Measurements from ENCODE around the gene MAN1C1. TPM values are rescaled to one million over a fixed set of nuclear protein-coding genes. Genes with fewer than 3 reads are reported as not detected.

The MAN1C1 gene
- total and polyA plus RNA-seq, 10 of the 15 experiments (the other 5 are each of a cell fraction or from before 2014, with no cell fraction given), result 0.12 to 0.56 (median 0.22) TPM; not detected in 3

DNA sequence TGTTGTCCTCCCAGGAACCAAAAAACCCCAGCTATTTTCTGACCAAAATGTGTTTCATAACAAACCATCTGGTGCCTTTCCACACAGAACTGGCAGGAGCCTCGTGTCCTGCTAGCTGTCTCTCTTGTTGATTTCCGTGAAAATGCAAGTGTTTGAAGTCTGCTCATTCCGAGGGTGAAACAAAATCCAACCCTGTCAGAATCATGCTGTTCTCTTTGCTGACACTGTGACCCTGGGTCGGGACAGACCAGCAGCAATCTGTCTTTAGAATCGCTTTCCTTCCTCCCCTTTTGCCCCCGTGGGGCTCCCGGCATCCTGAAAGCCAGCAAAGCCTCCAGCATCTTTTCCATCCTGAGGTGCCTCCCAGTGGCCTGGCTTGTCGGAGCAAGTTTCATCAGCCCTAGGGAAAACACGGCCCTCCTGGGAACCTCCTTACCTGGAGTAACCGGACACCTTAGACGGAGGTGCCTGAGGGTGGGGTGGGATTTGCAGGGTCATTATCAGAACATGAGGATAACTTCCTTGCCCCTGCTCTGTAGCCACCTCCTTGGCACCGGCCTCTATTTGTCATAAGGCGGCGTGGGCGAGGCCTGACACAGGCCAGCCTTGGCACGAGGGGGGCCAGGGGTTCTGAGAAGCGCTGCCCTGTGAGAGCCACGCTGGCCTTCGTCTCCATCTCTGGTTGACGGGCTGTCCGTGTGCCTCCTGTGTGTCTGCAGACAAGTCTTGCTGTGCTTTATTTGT is 48.3 kb upstream of the MAN1C1 start:
- ChIA-PET SMC1A (ENCODE audit: uncharacterized antibody, unreplicated experiment) (no interaction called here), RAD21 (ENCODE audit: unreplicated experiment) (no interaction called here), CTCF (no interaction called here), POLR2A (no interaction called here)
- Histone ChIP-seq H3K4me2 (ENCODE audit: control insufficient read depth, insufficient read depth) (no peak overlapping the region), H3K9ac (ENCODE audit: control insufficient read depth, insufficient read depth, low read length) (no peak overlapping the region), H3K4me3 (no peak overlapping the region), H4K20me1 (ENCODE audit: control insufficient read depth, insufficient read depth) (no peaks in the 10 kb centered on the region; the same call in 1 of the 2 replicates), H3K36me3 (ENCODE audit: control insufficient read depth in 2 of 2, insufficient read depth in 2 of 2, low read length in 1 of 2) (peaks cover 0 to 14% of the 10 kb centered on the region in 2 experiments; a peak in 2 of 4 replicates), H3K79me2 (ENCODE audit: control insufficient read depth, insufficient read depth, low read length) (no peaks in the 10 kb centered on the region), H2AFZ (ENCODE audit: control insufficient read depth, low read depth, low read length) (no peak overlapping the region), H3K27me3 (replicated peaks in 1 of 2; ENCODE audit: control insufficient read depth in 2 of 2, insufficient read depth in 2 of 2, low read length in 1 of 2) (no peaks in the 10 kb centered on the region), H3K27ac (ENCODE audit: control insufficient read depth, insufficient read depth) (no peak overlapping the region), H3K4me1 (ENCODE audit: control insufficient read depth, insufficient read depth, low read length) (no peaks in the 10 kb centered on the region), H3K9me3 (replicated peaks; ENCODE audit: control insufficient read depth, insufficient read depth, low read length) (no peaks in the 10 kb centered on the region)
- WGBS (ENCODE audit: insufficient coverage, insufficient replicate concordance, low lambda C conversion rate, missing lambda C conversion rate), result 75% methylated on average over 20 of the region's 21 CpGs
- TF ChIP-seq ETV6 (conservative IDR thresholded peaks at IDR 0.05 in 1 of 2, IDR thresholded peaks at IDR 0.05 in 1 of 2; ENCODE audit: borderline replicate concordance in 1 of 2, low read depth in 1 of 2) (no peak), MYC (IDR thresholded peaks at IDR 0.05; ENCODE audit: insufficient read depth, insufficient read length, insufficient replicate concordance, low read length, severe bottlenecking) (no peak), MYB (IDR thresholded peaks at IDR 0.05; ENCODE audit: borderline replicate concordance, low read depth, low read length) (no peak), BRCA1 (IDR thresholded peaks at IDR 0.05; ENCODE audit: low read depth, low read length) (no peak), JUND (IDR thresholded peaks at IDR 0.05; ENCODE audit: low read depth, low read length) (no peak), FOXK2 (IDR thresholded peaks at IDR 0.05) (no peak), MEF2A (IDR thresholded peaks at IDR 0.05; ENCODE audit: insufficient read depth, low read depth, low read length) (no peak), CREM (IDR thresholded peaks at IDR 0.05; ENCODE audit: low read depth) (no peak), HDGF (IDR thresholded peaks at IDR 0.05) (no peak), CEBPB (IDR thresholded peaks at IDR 0.05; ENCODE audit: borderline replicate concordance in 1 of 2, low read depth in 2 of 2, low read length in 2 of 2) (no peak), ZSCAN29 (IDR thresholded peaks at IDR 0.05) (no peak), MTA3 (IDR thresholded peaks at IDR 0.05; ENCODE audit: borderline replicate concordance, low read length) (no peak), CHD2 (IDR thresholded peaks at IDR 0.05; ENCODE audit: borderline replicate concordance, low read depth, low read length) (no peak), ZNF274 (IDR thresholded peaks at IDR 0.05; ENCODE audit: insufficient read depth, insufficient read length) (no peak), POU2F2 (IDR thresholded peaks at IDR 0.05; ENCODE audit: borderline replicate concordance, low read depth, low read length) (no peak)
- TF ChIP-seq, protein P1, sequence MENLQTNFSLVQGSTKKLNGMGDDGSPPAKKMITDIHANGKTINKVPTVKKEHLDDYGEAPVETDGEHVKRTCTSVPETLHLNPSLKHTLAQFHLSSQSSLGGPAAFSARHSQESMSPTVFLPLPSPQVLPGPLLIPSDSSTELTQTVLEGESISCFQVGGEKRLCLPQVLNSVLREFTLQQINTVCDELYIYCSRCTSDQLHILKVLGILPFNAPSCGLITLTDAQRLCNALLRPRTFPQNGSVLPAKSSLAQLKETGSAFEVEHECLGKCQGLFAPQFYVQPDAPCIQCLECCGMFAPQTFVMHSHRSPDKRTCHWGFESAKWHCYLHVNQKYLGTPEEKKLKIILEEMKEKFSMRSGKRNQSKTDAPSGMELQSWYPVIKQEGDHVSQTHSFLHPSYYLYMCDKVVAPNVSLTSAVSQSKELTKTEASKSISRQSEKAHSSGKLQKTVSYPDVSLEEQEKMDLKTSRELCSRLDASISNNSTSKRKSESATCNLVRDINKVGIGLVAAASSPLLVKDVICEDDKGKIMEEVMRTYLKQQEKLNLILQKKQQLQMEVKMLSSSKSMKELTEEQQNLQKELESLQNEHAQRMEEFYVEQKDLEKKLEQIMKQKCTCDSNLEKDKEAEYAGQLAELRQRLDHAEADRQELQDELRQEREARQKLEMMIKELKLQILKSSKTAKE (IDR thresholded peaks at IDR 0.05; ENCODE audit: low read depth, poor library complexity, severe bottlenecking), result no peak
- TF ChIP-seq, protein P2, sequence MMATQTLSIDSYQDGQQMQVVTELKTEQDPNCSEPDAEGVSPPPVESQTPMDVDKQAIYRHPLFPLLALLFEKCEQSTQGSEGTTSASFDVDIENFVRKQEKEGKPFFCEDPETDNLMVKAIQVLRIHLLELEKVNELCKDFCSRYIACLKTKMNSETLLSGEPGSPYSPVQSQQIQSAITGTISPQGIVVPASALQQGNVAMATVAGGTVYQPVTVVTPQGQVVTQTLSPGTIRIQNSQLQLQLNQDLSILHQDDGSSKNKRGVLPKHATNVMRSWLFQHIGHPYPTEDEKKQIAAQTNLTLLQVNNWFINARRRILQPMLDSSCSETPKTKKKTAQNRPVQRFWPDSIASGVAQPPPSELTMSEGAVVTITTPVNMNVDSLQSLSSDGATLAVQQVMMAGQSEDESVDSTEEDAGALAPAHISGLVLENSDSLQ (IDR thresholded peaks at IDR 0.05), result no peak
- TF ChIP-seq, protein P3, sequence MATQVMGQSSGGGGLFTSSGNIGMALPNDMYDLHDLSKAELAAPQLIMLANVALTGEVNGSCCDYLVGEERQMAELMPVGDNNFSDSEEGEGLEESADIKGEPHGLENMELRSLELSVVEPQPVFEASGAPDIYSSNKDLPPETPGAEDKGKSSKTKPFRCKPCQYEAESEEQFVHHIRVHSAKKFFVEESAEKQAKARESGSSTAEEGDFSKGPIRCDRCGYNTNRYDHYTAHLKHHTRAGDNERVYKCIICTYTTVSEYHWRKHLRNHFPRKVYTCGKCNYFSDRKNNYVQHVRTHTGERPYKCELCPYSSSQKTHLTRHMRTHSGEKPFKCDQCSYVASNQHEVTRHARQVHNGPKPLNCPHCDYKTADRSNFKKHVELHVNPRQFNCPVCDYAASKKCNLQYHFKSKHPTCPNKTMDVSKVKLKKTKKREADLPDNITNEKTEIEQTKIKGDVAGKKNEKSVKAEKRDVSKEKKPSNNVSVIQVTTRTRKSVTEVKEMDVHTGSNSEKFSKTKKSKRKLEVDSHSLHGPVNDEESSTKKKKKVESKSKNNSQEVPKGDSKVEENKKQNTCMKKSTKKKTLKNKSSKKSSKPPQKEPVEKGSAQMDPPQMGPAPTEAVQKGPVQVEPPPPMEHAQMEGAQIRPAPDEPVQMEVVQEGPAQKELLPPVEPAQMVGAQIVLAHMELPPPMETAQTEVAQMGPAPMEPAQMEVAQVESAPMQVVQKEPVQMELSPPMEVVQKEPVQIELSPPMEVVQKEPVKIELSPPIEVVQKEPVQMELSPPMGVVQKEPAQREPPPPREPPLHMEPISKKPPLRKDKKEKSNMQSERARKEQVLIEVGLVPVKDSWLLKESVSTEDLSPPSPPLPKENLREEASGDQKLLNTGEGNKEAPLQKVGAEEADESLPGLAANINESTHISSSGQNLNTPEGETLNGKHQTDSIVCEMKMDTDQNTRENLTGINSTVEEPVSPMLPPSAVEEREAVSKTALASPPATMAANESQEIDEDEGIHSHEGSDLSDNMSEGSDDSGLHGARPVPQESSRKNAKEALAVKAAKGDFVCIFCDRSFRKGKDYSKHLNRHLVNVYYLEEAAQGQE (IDR thresholded peaks at IDR 0.05; ENCODE audit: low read depth, low read length), result no peak
- in situ Hi-C loops (cut with MboI) (no loop called here), intact Hi-C loops (cut with micrococcal nuclease; ENCODE audit: unreplicated experiment) (no loop called here)
- no peak for FAIRE-seq
- DNase-seq (ENCODE audit: low read depth, low spot score), result no peak
- no peak for ATAC-seq
- BruUV-seq (replicated peaks), result no TSS peak

All from GM12878 (cell line).